Measurements from ENCODE around the gene ARL11. TPM values are rescaled to one million over a fixed set of nuclear protein-coding genes. Genes with fewer than 3 reads are reported as not detected.

The ARL11 gene
- total RNA-seq, 2 experiments from 2014 or later = 0.29 to 0.61 TPM

DNA sequence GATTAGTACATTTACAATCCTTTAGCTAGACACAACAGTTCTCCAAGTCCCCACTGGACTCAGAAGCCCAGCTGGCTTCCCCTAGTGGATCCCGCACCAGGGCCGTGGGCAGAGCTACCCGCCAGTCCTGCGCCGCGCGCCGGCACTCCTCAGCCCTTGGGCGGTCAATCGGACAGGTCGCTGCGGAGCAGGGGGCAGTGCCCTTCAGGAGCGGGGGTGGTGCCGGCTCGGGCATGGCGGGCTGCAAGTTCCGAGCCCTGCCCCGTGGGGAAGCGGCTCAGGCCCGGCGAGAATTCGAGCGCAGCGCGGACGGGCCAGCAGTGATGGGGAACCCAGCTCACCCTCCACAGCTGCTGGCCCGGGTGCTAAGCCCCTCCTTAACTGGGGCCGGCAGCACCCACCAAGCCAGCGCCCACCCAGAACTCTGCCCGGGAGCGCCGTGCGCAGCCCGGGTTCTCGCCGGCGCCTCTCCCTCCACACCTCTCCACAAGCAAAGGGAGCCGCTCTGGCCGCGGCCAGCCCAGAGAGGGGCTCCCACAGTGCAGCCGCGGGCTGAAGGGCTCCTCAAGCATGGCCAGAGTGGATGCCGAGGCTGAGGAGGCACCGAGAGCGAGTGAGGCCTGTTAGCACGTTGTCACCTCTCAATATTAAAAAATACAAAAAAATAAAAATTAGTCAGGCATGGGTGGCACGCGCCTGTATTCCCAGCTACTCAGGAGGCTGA lies 50.0 kb downstream of the ARL11 start:
- Mint-ChIP-seq H3K4me1 (ENCODE audit: low read depth) (peaks cover 4% of the 10 kb centered on the region), H3K27me3 (no peaks in the 10 kb centered on the region), H3K36me3 (ENCODE audit: low read depth) (peaks cover 13% of the 10 kb centered on the region), H3K4me3 (no peak overlapping the region), H3K27ac (no peak overlapping the region), H3K9me3 (no peaks in the 10 kb centered on the region)
- TF ChIP-seq, protein P1, sequence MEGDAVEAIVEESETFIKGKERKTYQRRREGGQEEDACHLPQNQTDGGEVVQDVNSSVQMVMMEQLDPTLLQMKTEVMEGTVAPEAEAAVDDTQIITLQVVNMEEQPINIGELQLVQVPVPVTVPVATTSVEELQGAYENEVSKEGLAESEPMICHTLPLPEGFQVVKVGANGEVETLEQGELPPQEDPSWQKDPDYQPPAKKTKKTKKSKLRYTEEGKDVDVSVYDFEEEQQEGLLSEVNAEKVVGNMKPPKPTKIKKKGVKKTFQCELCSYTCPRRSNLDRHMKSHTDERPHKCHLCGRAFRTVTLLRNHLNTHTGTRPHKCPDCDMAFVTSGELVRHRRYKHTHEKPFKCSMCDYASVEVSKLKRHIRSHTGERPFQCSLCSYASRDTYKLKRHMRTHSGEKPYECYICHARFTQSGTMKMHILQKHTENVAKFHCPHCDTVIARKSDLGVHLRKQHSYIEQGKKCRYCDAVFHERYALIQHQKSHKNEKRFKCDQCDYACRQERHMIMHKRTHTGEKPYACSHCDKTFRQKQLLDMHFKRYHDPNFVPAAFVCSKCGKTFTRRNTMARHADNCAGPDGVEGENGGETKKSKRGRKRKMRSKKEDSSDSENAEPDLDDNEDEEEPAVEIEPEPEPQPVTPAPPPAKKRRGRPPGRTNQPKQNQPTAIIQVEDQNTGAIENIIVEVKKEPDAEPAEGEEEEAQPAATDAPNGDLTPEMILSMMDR (IDR thresholded peaks at IDR 0.05) = no peak
- ATAC-seq (no peak), DNase-seq (no peak)
- intact Hi-C loops (cut with micrococcal nuclease) = no loop called here
- CTCF ChIA-PET = interaction anchor here (0.8 kb wide), 1 partner anchor 45 kb away, joined by 3 read pairs; no protein-coding TSS in a partner anchor
- POLR2A ChIA-PET = no interaction called here

DNA sequence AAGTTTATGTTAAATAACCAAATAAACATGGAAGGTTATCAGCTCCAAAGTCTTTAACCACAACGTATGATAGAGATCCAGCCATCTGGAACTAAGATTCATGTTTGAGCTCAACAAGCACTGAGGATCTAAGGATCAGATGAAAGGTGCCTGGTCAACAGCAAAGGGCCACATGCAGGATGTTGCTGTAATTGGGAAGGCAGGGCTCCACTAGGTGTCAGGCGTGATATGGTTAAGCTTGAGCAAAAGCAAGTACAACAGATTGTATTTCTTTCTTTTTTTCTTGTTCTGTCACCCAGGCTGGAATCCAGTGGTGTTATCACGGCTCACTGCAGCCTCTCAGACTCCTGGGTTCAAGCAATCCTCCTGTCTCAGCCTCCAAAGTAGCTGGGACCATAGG lies 50.9 kb downstream of the ARL11 start:
- Mint-ChIP-seq H3K27ac (no peak overlapping the region), H3K36me3 (ENCODE audit: low read depth) (peaks cover 13% of the 10 kb centered on the region), H3K9me3 (no peaks in the 10 kb centered on the region), H3K27me3 (no peaks in the 10 kb centered on the region), H3K4me1 (ENCODE audit: low read depth) (peaks cover 10% of the 10 kb centered on the region), H3K4me3 (no peak overlapping the region)
- CTCF ChIA-PET = interaction anchor here (1.1 to 1.6 kb wide), 2 partner anchors 9 to 50 kb away, joined by 3 to 5 read pairs; no protein-coding TSS in a partner anchor
- POLR2A ChIA-PET = no interaction called here
- DNase-seq (peak; percentile 28), ATAC-seq (no peak)
- TF ChIP-seq, protein P1 (IDR thresholded peaks at IDR 0.05) = peak; percentile 18
- intact Hi-C loops (cut with micrococcal nuclease) = no loop called here

GRCh38 chr13:49681842-49682435 lies 53.6 kb downstream of the ARL11 start:
- DNase-seq = no peak
- no peaks in the 10 kb centered on the region for H3K9me3 Mint-ChIP-seq
- H3K27me3 Mint-ChIP-seq = no peaks in the 10 kb centered on the region
- H3K4me1 Mint-ChIP-seq (ENCODE audit: low read depth) = peaks cover 13% of the 10 kb centered on the region
- CTCF ChIA-PET = no interaction called here
- TF ChIP-seq, protein P1 (IDR thresholded peaks at IDR 0.05) = no peak
- H3K36me3 Mint-ChIP-seq (ENCODE audit: low read depth) = peaks cover 14% of the 10 kb centered on the region
- intact Hi-C loops (cut with micrococcal nuclease) = no loop called here
- no peak overlapping the region for H3K4me3 Mint-ChIP-seq
- POLR2A ChIA-PET = no interaction called here
- ATAC-seq = no peak
- H3K27ac Mint-ChIP-seq = no peak overlapping the region

Other genes starting within 250 kb of the ARL11 start
- gene CAB39L, start 184.4 kb upstream of the ARL11 start, total RNA-seq = 1 to 10 TPM; 2.6 to 3.1 TPM
- 10 to 100 TPM; 11.3 to 11.5 TPM for gene SETDB2, start 184.2 kb upstream of the ARL11 start, total RNA-seq
- 10 to 100 TPM; 59.3 to 62.6 TPM for gene PHF11, start 132.6 kb upstream of the ARL11 start, total RNA-seq
- gene RCBTB1, start 42.9 kb upstream of the ARL11 start, total RNA-seq = 10 to 100 TPM; 14.2 to 14.6 TPM
- gene EBPL, start 63.0 kb downstream of the ARL11 start, total RNA-seq = 10 to 100 TPM; 35.6 to 37.8 TPM
- 10 to 100 TPM; 59.1 to 60.6 TPM for gene KPNA3, start 164.2 kb downstream of the ARL11 start, total RNA-seq

Data from activated CD8-positive, alpha-beta T cell treated with anti-CD3 and anti-CD28 coated beads for 36 hours (primary cell).